HUES48 (cell line): Measurements from ENCODE around the gene B4GALNT1.

Source experiments
- H3K27ac ChIP-seq: one replicate; pipeline ENCODE4 v1.7.0; 2013; ENCODE audit warnings: low read depth, low read length, inconsistent platforms
- H3K27me3 ChIP-seq: 2 replicates; pipeline ENCODE4 v1.6.1; 2013; ENCODE audit warnings: mild to moderate bottlenecking, low read length; ENCODE audit not compliant: control insufficient read depth, insufficient read depth
- H3K36me3 ChIP-seq: 2 replicates; pipeline ENCODE4 v1.6.1; 2013; ENCODE audit warnings: low read length; ENCODE audit not compliant: control insufficient read depth, insufficient read depth
- H3K4me1 ChIP-seq: 2 replicates; pipeline ENCODE4 v1.6.1; 2013; ENCODE audit warnings: mild to moderate bottlenecking, low read length; ENCODE audit not compliant: control insufficient read depth, insufficient read depth
- H3K4me3 ChIP-seq: 2 replicates; pipeline ENCODE4 v1.5.1; 2013; ENCODE audit warnings: mild to moderate bottlenecking, low read depth, low read length
- H3K9ac ChIP-seq: 2 replicates; pipeline ENCODE4 v1.6.1; 2013; ENCODE audit warnings: mild to moderate bottlenecking, low read depth, low read length, moderate library complexity
- H3K9me3 ChIP-seq: 2 replicates; pipeline ENCODE4 v1.6.1; 2013; ENCODE audit warnings: low read length; ENCODE audit not compliant: control insufficient read depth, insufficient read depth

Gene B4GALNT1

GRCh38 chr12:57612711-57613426, 20.1 kb downstream of the B4GALNT1 start:
- H3K4me3 ChIP-seq, result no peak overlapping the region
- peaks cover 69% of the 10 kb centered on the region for H3K27me3 ChIP-seq
- no peaks in the 10 kb centered on the region for H3K9me3 ChIP-seq
- no peak overlapping the region for H3K9ac ChIP-seq
- H3K36me3 ChIP-seq, result peaks cover 8% of the 10 kb centered on the region
- no peak overlapping the region for H3K27ac ChIP-seq
- H3K4me1 ChIP-seq, result peaks cover 14% of the 10 kb centered on the region

- Histone ChIP-seq H3K36me3 (peaks cover 15% of the 10 kb centered on the region), H3K27me3 (peaks cover 61% of the 10 kb centered on the region), H3K9ac (no peak overlapping the region), H3K27ac (no peak overlapping the region), H3K4me1 (peaks cover 14% of the 10 kb centered on the region), H3K4me3 (peak overlapping the region; percentile 54), H3K9me3 (no peaks in the 10 kb centered on the region)
Observed at GRCh38 chr12:57611827-57612710, 20.9 kb downstream of the B4GALNT1 start.

- Histone ChIP-seq H3K27me3 (peaks cover 55% of the 10 kb centered on the region), H3K9me3 (no peaks in the 10 kb centered on the region), H3K27ac (no peak within 1 kb of the TSS), H3K9ac (no peak within 1 kb of the TSS), H3K36me3 (peaks cover 22% of the 10 kb centered on the region), H3K4me1 (peaks cover 14% of the 10 kb centered on the region), H3K4me3 (peak within 1 kb of the TSS; percentile 78)
Observed at GRCh38 chr12:57611108-57611826, 21.7 kb downstream of the B4GALNT1 start, which contains the start of gene ARHGEF25. ARHGEF25 (plus strand) TSS chr12:57611435; CDS start chr12:57611895, 460 bp downstream.

GRCh38 chr12:57610554-57611107, 22.4 kb downstream of the B4GALNT1 start:
- H3K9me3 ChIP-seq, result no peaks in the 10 kb centered on the region
- peaks cover 17% of the 10 kb centered on the region for H3K4me1 ChIP-seq
- no peak overlapping the region for H3K9ac ChIP-seq
- peaks cover 48% of the 10 kb centered on the region for H3K27me3 ChIP-seq
- H3K27ac ChIP-seq, result no peak overlapping the region
- peaks cover 22% of the 10 kb centered on the region for H3K36me3 ChIP-seq
- H3K4me3 ChIP-seq, result peak overlapping the region; percentile 78

- Histone ChIP-seq H3K9ac (no peak overlapping the region), H3K4me1 (peaks cover 22% of the 10 kb centered on the region), H3K27ac (no peak overlapping the region)
Observed at GRCh38 chr12:57609781-57610553, 23.0 kb downstream of the B4GALNT1 start.

GRCh38 chr12:57609101-57609780, 23.8 kb downstream of the B4GALNT1 start:
- H3K27me3 ChIP-seq, result peaks cover 34% of the 10 kb centered on the region
- H3K4me3 ChIP-seq, result peak overlapping the region; percentile 78
- peaks cover 23% of the 10 kb centered on the region for H3K4me1 ChIP-seq
- H3K9ac ChIP-seq, result no peak overlapping the region
- H3K36me3 ChIP-seq, result peaks cover 22% of the 10 kb centered on the region
- H3K9me3 ChIP-seq, result no peaks in the 10 kb centered on the region
- no peak overlapping the region for H3K27ac ChIP-seq

More at GRCh38 chr12:57609781-57610553, 23.0 kb downstream of the B4GALNT1 start:
- Histone ChIP-seq H3K36me3 (peaks cover 22% of the 10 kb centered on the region), H3K27me3 (peaks cover 42% of the 10 kb centered on the region), H3K9me3 (no peaks in the 10 kb centered on the region), H3K4me3 (peak overlapping the region; percentile 78)

GRCh38 chr12:57607958-57608663, 24.9 kb downstream of the B4GALNT1 start:
- H3K27ac ChIP-seq, result no peak overlapping the region
- H3K9ac ChIP-seq, result no peak overlapping the region
- peaks cover 31% of the 10 kb centered on the region for H3K4me1 ChIP-seq
- H3K9me3 ChIP-seq, result no peaks in the 10 kb centered on the region
- no peak overlapping the region for H3K4me3 ChIP-seq
- peaks cover 23% of the 10 kb centered on the region for H3K27me3 ChIP-seq
- peaks cover 22% of the 10 kb centered on the region for H3K36me3 ChIP-seq

- H3K9me3 ChIP-seq, result no peaks in the 10 kb centered on the region
- H3K27me3 ChIP-seq, result peaks cover 10% of the 10 kb centered on the region
- no peak overlapping the region for H3K4me3 ChIP-seq
- H3K4me1 ChIP-seq, result peaks cover 31% of the 10 kb centered on the region
- peaks cover 33% of the 10 kb centered on the region for H3K36me3 ChIP-seq
- H3K9ac ChIP-seq, result no peak overlapping the region
- no peak overlapping the region for H3K27ac ChIP-seq
Observed at GRCh38 chr12:57606821-57607220, 26.2 kb downstream of the B4GALNT1 start.

- Histone ChIP-seq H3K36me3 (peaks cover 34% of the 10 kb centered on the region), H3K27me3 (peaks cover 9% of the 10 kb centered on the region), H3K4me3 (no peak overlapping the region), H3K9me3 (no peaks in the 10 kb centered on the region), H3K4me1 (peaks cover 31% of the 10 kb centered on the region), H3K27ac (no peak overlapping the region), H3K9ac (no peak overlapping the region)
Observed at GRCh38 chr12:57606399-57606798, 26.6 kb downstream of the B4GALNT1 start.
